Stimulated activated CD4-positive, alpha-beta T cell treated with anti-CD3 and anti-CD28 coated beads, TNF-alpha, amount 100 ng/mL, for 4 hours (primary cell): ENCODE measurements around the gene GID8.
"Not testable (repeated sequence)": the region's sequence is repeated elsewhere in the genome, so short reads cannot be mapped to it uniquely, and the experiment has no call there.

Source experiments
- DNase-seq, 3 experiments: peaks; one replicate each; pipeline ENCODE4 v3.0.0-alpha.2; 2020; ENCODE audit warnings: low read depth in 3 of 3

The GID8 gene

DNA sequence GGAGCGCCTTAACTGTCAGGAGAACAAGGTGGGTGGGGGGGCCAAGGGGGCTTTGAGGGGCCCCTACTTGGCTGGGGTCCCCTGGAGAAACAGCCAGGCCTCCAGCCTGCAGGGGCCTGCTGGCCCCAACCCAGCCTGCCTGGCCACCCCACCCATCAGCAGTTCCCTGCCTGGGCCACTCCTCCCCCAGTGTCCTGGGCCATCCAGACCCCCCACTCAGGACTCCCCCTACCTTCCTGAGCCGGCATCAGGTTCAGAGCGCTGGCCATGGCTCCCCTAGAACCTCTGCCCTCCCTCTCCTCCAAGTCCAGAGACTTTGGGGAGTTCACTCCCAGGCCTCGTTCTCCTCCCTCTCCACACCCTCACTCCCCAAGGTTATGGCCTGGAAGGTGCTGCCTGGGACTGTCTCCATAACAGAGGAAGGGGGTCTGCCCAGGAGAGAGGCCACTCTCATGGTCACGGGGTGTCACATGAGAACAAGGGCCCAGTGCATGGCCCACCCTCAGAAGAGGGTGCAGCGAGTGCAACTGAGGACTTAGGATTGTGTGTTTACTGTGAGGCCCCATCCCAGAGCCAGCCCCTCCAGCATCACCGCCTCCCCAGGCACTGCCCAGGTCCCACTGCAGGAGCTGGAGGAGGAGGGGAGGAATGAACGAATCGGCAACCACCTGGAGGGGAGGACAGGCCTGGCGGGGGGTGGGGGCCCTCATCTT, 20.6 kb downstream of the GID8 start:
- DNase-seq: no peak

- no peak for DNase-seq
These were observed 21.4 kb downstream of the GID8 start for GRCh38 chr20:62959101-62959971.

GRCh38 chr20:62959998-62960436, 22.1 kb downstream of the GID8 start:
- DNase-seq: no peak

GRCh38 chr20:62960446-62961309, 22.7 kb downstream of the GID8 start:
- DNase-seq: not testable (repeated sequence)

GRCh38 chr20:62961310-62961783, 23.4 kb downstream of the GID8 start:
- DNase-seq: no peak

DNA sequence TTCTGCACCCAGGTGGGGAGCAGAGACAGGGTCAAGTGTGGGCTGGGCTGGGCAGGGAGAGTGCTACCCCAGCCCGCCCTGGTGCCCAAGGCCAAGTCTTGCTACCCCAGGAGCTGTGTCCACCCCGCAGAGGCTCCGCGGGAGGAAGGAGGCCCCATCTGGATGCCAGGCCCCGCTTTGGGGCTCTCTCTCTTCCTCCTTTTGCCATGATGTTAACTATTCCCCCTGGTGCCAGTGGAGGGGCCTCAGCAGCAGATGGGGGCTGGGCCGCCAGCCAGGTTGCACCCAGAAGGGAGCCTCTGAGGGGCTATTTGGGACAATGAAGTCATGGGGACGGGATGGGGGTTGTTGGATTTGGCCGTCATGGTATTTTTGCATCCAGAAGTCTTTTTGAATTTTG, 23.9 kb downstream of the GID8 start:
- DNase-seq: no peak

- no peak for DNase-seq
These were observed 24.4 kb downstream of the GID8 start for GRCh38 chr20:62962221-62962879.

GRCh38 chr20:62962891-62963613, 25.1 kb downstream of the GID8 start:
- no peak for DNase-seq

GRCh38 chr20:62963614-62964397, 25.9 kb downstream of the GID8 start:
- no peak for DNase-seq

- DNase-seq: no peak
These were observed 26.8 kb downstream of the GID8 start for GRCh38 chr20:62964700-62965099.

- DNase-seq: no peak
These were observed 27.4 kb downstream of the GID8 start for GRCh38 chr20:62965363-62965771.

GRCh38 chr20:62966212-62967148, 28.5 kb downstream of the GID8 start:
- no peak for DNase-seq

GRCh38 chr20:62967149-62967501, 29.2 kb downstream of the GID8 start:
- no peak for DNase-seq

GRCh38 chr20:62967628-62968351, 29.8 kb downstream of the GID8 start:
- DNase-seq: no peak

- DNase-seq: no peak
These were observed 30.6 kb downstream of the GID8 start for GRCh38 chr20:62968378-62969178.

DNA sequence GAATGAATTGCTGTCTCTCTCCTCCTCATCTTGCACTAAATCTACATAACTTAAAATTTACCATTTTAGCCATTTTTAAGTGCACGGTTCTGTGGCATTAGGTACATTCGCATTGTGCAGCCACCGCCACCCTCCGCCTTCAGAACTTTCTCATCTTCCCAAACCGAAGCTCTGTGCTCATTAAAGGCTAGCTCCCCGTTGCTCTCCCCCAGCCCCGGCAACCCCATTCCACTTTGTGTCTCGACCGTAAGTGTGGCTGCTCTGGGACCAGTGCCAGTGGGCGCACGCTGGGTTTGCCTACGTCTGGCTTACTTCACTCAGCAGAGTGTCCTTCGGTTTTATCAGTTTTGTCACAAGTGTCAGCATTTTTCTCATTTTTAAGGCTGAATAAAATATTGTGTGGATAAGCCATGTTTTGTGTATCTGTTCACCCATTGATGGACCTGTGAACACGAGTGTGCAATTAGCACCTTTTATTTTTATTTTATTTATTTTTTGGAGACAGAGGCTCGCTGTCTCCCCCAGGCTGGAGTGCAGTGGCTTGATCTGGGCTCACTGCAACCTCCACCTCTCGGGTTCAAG, 31.3 kb downstream of the GID8 start:
- no peak for DNase-seq

GRCh38 chr20:62969939-62970306, 32.0 kb downstream of the GID8 start:
- DNase-seq: no peak
